HCT116 (cell line): Measurements from ENCODE around the gene THBD. TPM values are rescaled to one million over a fixed set of nuclear protein-coding genes. Genes with fewer than 3 reads are reported as not detected.

Experiments
- ATAC-seq: fragments of 200-7000 bp; cut with Tn5 transposase; 2 replicates; pipeline ENCODE4 v1.9.1; 2020; ENCODE audit warnings: mild to moderate bottlenecking, moderate library complexity
- BruUV-seq: library from RNA; stranded (reverse); fragments of 400-500 nt; replicated peaks from 2 replicates; lab custom pipeline; 2021; lab: Mats Ljungman, UMichigan
- CTCF ChIA-PET: fragments of 300-600 bp; sonication (Branson Sonifier 250); formaldehyde crosslinking; loops from one replicate; lab custom pipeline; 2021; ENCODE audit warnings: antibody characterized with exemption; lab: Charles Lee
- POLR2A ChIA-PET: fragments of 300-600, 350-600 bp; sonication (Branson Sonifier 250); formaldehyde crosslinking; loops from one replicate; lab custom pipeline; 2021; ENCODE audit warnings: antibody characterized with exemption; lab: Charles Lee
- RAD21 ChIA-PET, 2 experiments: fragments of 300-600 bp; sonication (Branson Sonifier 250); formaldehyde crosslinking; loops; one replicate each; lab custom pipeline; 2023; ENCODE audit warnings: low total read pairs in 2 of 2; ENCODE audit not compliant: uncharacterized antibody in 2 of 2, unreplicated experiment in 2 of 2, low non-redundant PET in 1 of 2; lab: Charles Lee
- DNase-seq: peaks from one replicate; pipeline ENCODE4 v3.0.0-alpha.2; 2010; ENCODE audit warnings: low read depth, low spot score
- H2AFZ ChIP-seq: fragments of 200-600 bp; shearing (Covaris generic), sonication (generic); 2 replicates; pipeline ENCODE4 v1.6.1; 2017; ENCODE audit warnings: low read depth, mixed run types, mixed read lengths, antibody characterized with exemption, low read length; ENCODE audit not compliant: poor library complexity, severe bottlenecking
- H3K27ac ChIP-seq: 2 replicates; pipeline ENCODE4 v1.5.1; 2012; ENCODE audit warnings: low read depth, low read length
- H3K27me3 ChIP-seq: fragments of 200-600 bp; sonication (generic); 2 replicates; pipeline ENCODE4 v1.6.1; 2016; ENCODE audit warnings: mixed run types, low read length, mixed read lengths; ENCODE audit not compliant: insufficient read depth
- H3K36me3 ChIP-seq, 2 experiments: fragments of 200-500 bp in 1 of 2; fragments of 200-600 bp in 1 of 2; sonication (Bioruptor generic) in 1 of 2; sonication (generic) in 1 of 2; 2 replicates each; pipeline versions ENCODE4 v1.5.1 to v1.6.1; 2014 to 2016; ENCODE audit warnings: low read length in 2 of 2, inconsistent platforms in 1 of 2, mixed read lengths in 1 of 2, mixed run types in 1 of 2; ENCODE audit not compliant: insufficient read depth in 2 of 2, control insufficient read depth in 1 of 2
- H3K4me1 ChIP-seq, 2 experiments: fragments of 200-600 bp in 1 of 2; sonication (generic) in 1 of 2; 2 replicates each; pipeline versions ENCODE4 v1.5.1 to v1.6.1; 2012 to 2017; ENCODE audit warnings: low read length in 2 of 2, inconsistent platforms in 1 of 2, mild to moderate bottlenecking in 1 of 2, mixed read lengths in 1 of 2, mixed run types in 1 of 2, moderate library complexity in 1 of 2; ENCODE audit not compliant: insufficient read depth in 2 of 2, control insufficient read depth in 1 of 2
- H3K4me2 ChIP-seq: fragments of 200-600 bp; sonication (generic); 2 replicates; pipeline ENCODE4 v1.6.1; 2017; ENCODE audit warnings: mixed run types, low read length, mixed read lengths
- H3K4me3 ChIP-seq, 2 experiments: fragments of 200-600 bp in 1 of 2; sonication (generic) in 1 of 2; replicated peaks in 1 of 2; 2 replicates each; pipeline ENCODE4 v1.5.1; 2011 to 2016; ENCODE audit warnings: low read length in 2 of 2, control low read depth in 1 of 2, low read depth in 1 of 2, mild to moderate bottlenecking in 1 of 2, mixed read lengths in 1 of 2, mixed run types in 1 of 2
- H3K79me2 ChIP-seq: fragments of 200-600 bp; sonication (generic); 2 replicates; pipeline ENCODE4 v1.6.1; 2017; ENCODE audit warnings: mild to moderate bottlenecking, mixed run types, low read length, moderate library complexity, mixed read lengths; ENCODE audit not compliant: insufficient read depth
- H3K9ac ChIP-seq: fragments of 200-600 bp; sonication (generic); 2 replicates; pipeline ENCODE4 v1.6.1; 2016; ENCODE audit warnings: low read length, mixed read lengths
- H3K9me2 ChIP-seq: fragments of 200-600 bp; sonication (generic), shearing (Covaris generic); 2 replicates; pipeline ENCODE4 v1.6.1; 2017; ENCODE audit warnings: mixed run types, mild to moderate bottlenecking, moderate library complexity; ENCODE audit not compliant: insufficient read depth
- H3K9me3 ChIP-seq, 2 experiments: fragments of 200-500 bp in 1 of 2; fragments of 200-600 bp in 1 of 2; sonication (Bioruptor generic) in 1 of 2; sonication (generic) in 1 of 2; 2 replicates each; pipeline ENCODE4 v1.6.1; 2014 to 2017; ENCODE audit warnings: low read length in 2 of 2, mixed read lengths in 2 of 2, inconsistent platforms in 1 of 2, low read depth in 1 of 2, mild to moderate bottlenecking in 1 of 2, mixed run types in 1 of 2, moderate library complexity in 1 of 2; ENCODE audit not compliant: control insufficient read depth in 1 of 2, insufficient read depth in 1 of 2
- H4K20me1 ChIP-seq: fragments of 200-600 bp; sonication (generic), shearing (Covaris generic); 2 replicates; pipeline ENCODE4 v1.6.1; 2017; ENCODE audit warnings: mixed run types, mild to moderate bottlenecking, moderate library complexity; ENCODE audit not compliant: insufficient read depth
- CEBPB ChIP-seq: IDR thresholded peaks from 2 replicates; pipeline ENCODE4 v1.6.1; 2012; ENCODE audit warnings: low read depth
- EGR1 ChIP-seq: IDR thresholded peaks from 2 replicates; pipeline ENCODE4 v1.6.1; 2012; ENCODE audit warnings: low read depth
- ELF1 ChIP-seq: IDR thresholded peaks from 2 replicates; pipeline ENCODE4 v1.6.1; 2012; ENCODE audit warnings: low read depth, borderline replicate concordance
- FOSL1 ChIP-seq: IDR thresholded peaks from 2 replicates; pipeline ENCODE4 v1.6.1; 2012; ENCODE audit warnings: low read depth
- POLR2AphosphoS5 ChIP-seq: IDR thresholded peaks from 2 replicates; pipeline ENCODE4 v1.6.1; 2011; ENCODE audit warnings: mild to moderate bottlenecking, low read depth, low read length, moderate library complexity
- REST ChIP-seq: IDR thresholded peaks from 2 replicates; pipeline ENCODE4 v1.6.1; 2012; ENCODE audit warnings: low read depth
- SRF ChIP-seq: IDR thresholded peaks from 2 replicates; pipeline ENCODE4 v1.6.1; 2012; ENCODE audit warnings: low read depth
- YY1 ChIP-seq: IDR thresholded peaks from 2 replicates; pipeline ENCODE4 v1.6.1; 2011; ENCODE audit warnings: low read length, low read depth, moderate library complexity, mild to moderate bottlenecking; ENCODE audit not compliant: insufficient replicate concordance; ENCODE audit errors: extremely low read depth
- intact Hi-C: fragments of 100-400 bp; cut with micrococcal nuclease; formaldehyde crosslinking; loops from 2 replicates; pipeline ENCODE4 v1.10.0; 2022
- total RNA-seq: library from RNA; stranded (reverse); gene quantifications from one replicate; pipeline ENCODE4 v1.2.1, GENCODE V29; 2021; ENCODE audit not compliant: unreplicated experiment
- TF ChIP-seq, protein P1 (sequence below): IDR thresholded peaks from 2 replicates; pipeline ENCODE4 v1.6.1; 2012
- TF ChIP-seq, protein P2 (sequence below), 3 experiments: fragments of 200-600 bp in 1 of 3; sonication (generic) in 1 of 3; IDR thresholded peaks in 2 of 3; conservative IDR thresholded peaks in 1 of 3; 2 replicates each; pipeline ENCODE4 v1.5.1; 2012 to 2017; ENCODE audit warnings: low read depth in 2 of 3, low read length in 2 of 3, antibody characterized with exemption in 1 of 3, borderline replicate concordance in 1 of 3, control low read depth in 1 of 3, mild to moderate bottlenecking in 1 of 3, mixed read lengths in 1 of 3, mixed run types in 1 of 3, moderate library complexity in 1 of 3; ENCODE audit not compliant: insufficient read depth in 1 of 3

The THBD gene
- total RNA-seq, 1 experiment from 2014 or later: 0.39 TPM

- CTCF ChIA-PET: no interaction called here
- Histone ChIP-seq H3K4me1 (no peaks in the 10 kb centered on the region), H3K36me3 (no peaks in the 10 kb centered on the region), H2AFZ (no peak overlapping the region), H3K4me2 (no peak overlapping the region), H3K9ac (no peak overlapping the region), H3K79me2 (no peaks in the 10 kb centered on the region), H3K9me2 (no peaks in the 10 kb centered on the region), H3K9me3 (no peaks in the 10 kb centered on the region), H4K20me1 (no peaks in the 10 kb centered on the region), H3K27ac (no peak overlapping the region), H3K27me3 (peaks cover 31% of the 10 kb centered on the region; the same call in 1 of the 2 replicates), H3K4me3 (no peak overlapping the region)
- ATAC-seq: no peak
- TF ChIP-seq, protein P1, sequence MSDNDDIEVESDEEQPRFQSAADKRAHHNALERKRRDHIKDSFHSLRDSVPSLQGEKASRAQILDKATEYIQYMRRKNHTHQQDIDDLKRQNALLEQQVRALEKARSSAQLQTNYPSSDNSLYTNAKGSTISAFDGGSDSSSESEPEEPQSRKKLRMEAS: no peak
- TF ChIP-seq, protein P2, sequence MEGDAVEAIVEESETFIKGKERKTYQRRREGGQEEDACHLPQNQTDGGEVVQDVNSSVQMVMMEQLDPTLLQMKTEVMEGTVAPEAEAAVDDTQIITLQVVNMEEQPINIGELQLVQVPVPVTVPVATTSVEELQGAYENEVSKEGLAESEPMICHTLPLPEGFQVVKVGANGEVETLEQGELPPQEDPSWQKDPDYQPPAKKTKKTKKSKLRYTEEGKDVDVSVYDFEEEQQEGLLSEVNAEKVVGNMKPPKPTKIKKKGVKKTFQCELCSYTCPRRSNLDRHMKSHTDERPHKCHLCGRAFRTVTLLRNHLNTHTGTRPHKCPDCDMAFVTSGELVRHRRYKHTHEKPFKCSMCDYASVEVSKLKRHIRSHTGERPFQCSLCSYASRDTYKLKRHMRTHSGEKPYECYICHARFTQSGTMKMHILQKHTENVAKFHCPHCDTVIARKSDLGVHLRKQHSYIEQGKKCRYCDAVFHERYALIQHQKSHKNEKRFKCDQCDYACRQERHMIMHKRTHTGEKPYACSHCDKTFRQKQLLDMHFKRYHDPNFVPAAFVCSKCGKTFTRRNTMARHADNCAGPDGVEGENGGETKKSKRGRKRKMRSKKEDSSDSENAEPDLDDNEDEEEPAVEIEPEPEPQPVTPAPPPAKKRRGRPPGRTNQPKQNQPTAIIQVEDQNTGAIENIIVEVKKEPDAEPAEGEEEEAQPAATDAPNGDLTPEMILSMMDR (IDR thresholded peaks at IDR 0.05 in 2 of 3, conservative IDR thresholded peaks at IDR 0.05 in 1 of 3; ENCODE audit: borderline replicate concordance in 1 of 3, insufficient read depth in 1 of 3, low read depth in 2 of 3, low read length in 2 of 3): no peak
- POLR2A ChIA-PET: no interaction called here
- BruUV-seq: no TSS peak
- RAD21 ChIA-PET: interaction anchor here in 1 of 2 experiments (0.6 kb wide), 1 partner anchor 13 kb away, joined by 3 read pairs; no protein-coding TSS in a partner anchor
- DNase-seq: no peak
- intact Hi-C loops: no loop called here
These were observed 13.1 kb downstream of the THBD start for GRCh38 chr20:23036371-23036770.

DNA sequence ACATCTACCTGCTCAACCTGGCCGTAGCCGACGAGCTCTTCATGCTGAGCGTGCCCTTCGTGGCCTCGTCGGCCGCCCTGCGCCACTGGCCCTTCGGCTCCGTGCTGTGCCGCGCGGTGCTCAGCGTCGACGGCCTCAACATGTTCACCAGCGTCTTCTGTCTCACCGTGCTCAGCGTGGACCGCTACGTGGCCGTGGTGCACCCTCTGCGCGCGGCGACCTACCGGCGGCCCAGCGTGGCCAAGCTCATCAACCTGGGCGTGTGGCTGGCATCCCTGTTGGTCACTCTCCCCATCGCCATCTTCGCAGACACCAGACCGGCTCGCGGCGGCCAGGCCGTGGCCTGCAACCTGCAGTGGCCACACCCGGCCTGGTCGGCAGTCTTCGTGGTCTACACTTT, 13.7 kb downstream of the THBD start:
- Histone ChIP-seq H3K9ac (no peak overlapping the region), H2AFZ (no peak overlapping the region), H3K79me2 (no peaks in the 10 kb centered on the region), H3K4me3 (no peak overlapping the region), H3K4me2 (no peak overlapping the region), H4K20me1 (no peaks in the 10 kb centered on the region), H3K27ac (no peak overlapping the region), H3K9me3 (no peaks in the 10 kb centered on the region), H3K9me2 (no peaks in the 10 kb centered on the region), H3K27me3 (peaks cover 26% of the 10 kb centered on the region; the same call in 1 of the 2 replicates), H3K36me3 (no peaks in the 10 kb centered on the region), H3K4me1 (no peaks in the 10 kb centered on the region)
- CTCF ChIA-PET: no interaction called here
- DNase-seq (no peak), ATAC-seq (no peak)
- no peak for TF ChIP-seq YY1
- TF ChIP-seq REST: no peak
- no peak for TF ChIP-seq CEBPB
- no peak for TF ChIP-seq EGR1
- no peak for TF ChIP-seq SRF
- no peak for TF ChIP-seq FOSL1
- TF ChIP-seq POLR2AphosphoS5: no peak
- TF ChIP-seq ELF1: no peak
- TF ChIP-seq, protein P1: no peak
- BruUV-seq: no TSS peak
- intact Hi-C loops: no loop called here
- RAD21 ChIA-PET: interaction anchor here in 1 of 2 experiments (0.6 kb wide), 1 partner anchor 13 kb away, joined by 3 read pairs; no protein-coding TSS in a partner anchor
- POLR2A ChIA-PET: no interaction called here
